Measurements from ENCODE around the gene POC1B. TPM values are rescaled to one million over a fixed set of nuclear protein-coding genes. Genes with fewer than 3 reads are reported as not detected.
A peak's percentile ranks its signal among the peaks of the same experiment; 100 is the strongest.

The POC1B gene
- total RNA-seq, 1 experiment from 2014 or later = 14.1 TPM

DNA sequence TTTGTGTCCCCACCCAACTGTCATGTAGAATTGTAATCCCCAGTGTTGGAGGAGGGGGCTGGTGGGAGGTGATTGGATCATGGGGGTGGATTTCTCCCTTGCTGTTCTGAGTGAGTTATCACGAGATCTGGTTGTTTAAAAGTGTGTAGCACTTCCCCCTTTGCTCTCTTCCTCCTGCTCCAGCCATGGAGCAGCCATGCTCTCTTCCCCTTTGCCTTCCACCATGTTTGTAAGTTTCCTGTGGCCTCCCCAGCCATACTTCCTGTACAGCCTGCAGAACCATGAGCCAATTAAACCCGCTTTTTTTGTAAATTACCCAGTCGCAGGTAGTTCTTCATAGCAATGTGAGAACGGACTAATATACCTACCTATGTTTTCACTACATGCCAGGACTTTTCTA, 2.6 kb upstream of the POC1B start:
- Mint-ChIP-seq H3K27me3 (ENCODE audit: insufficient read depth, unreplicated experiment) (no peaks in the 10 kb centered on the region), H3K4me3 (ENCODE audit: unreplicated experiment) (no peak overlapping the region), H3K4me1 (ENCODE audit: low read depth, unreplicated experiment) (peaks cover 4% of the 10 kb centered on the region), H3K9me3 (ENCODE audit: unreplicated experiment) (no peaks in the 10 kb centered on the region), H3K36me3 (ENCODE audit: insufficient read depth, unreplicated experiment) (peaks cover 10% of the 10 kb centered on the region), H3K27ac (ENCODE audit: unreplicated experiment) (no peak overlapping the region)
- ChIA-PET POLR2A (no interaction called here), CTCF (no interaction called here)
- intact Hi-C loops (cut with micrococcal nuclease; ENCODE audit: unreplicated experiment) = loop anchor here (5.0 to 10.0 kb wide), 2 partner anchors 36 to 1384 kb away; partner anchors contain the start of genes CEP290 and TMTC3
- BruUV-seq (replicated peaks) = no TSS peak
- no peak overlapping the region for H3K4me3 ChIP-seq (ENCODE audit: low read depth, low read length)
- H3K36me3 ChIP-seq (ENCODE audit: control insufficient read depth, insufficient read depth, low read length) = no peaks in the 10 kb centered on the region
- H3K27me3 ChIP-seq (replicated peaks; ENCODE audit: control insufficient read depth, insufficient read depth, low read length) = no peaks in the 10 kb centered on the region
- no peak for DNase-seq
- no peaks in the 10 kb centered on the region for H3K9me3 ChIP-seq
- peaks cover 8% of the 10 kb centered on the region; the same call in 1 of the 2 replicates for H3K4me1 ChIP-seq
- TF ChIP-seq CTCF (IDR thresholded peaks at IDR 0.05; ENCODE audit: insufficient read depth in 1 of 2, low read depth in 1 of 2, low read length in 1 of 2, severe bottlenecking in 1 of 2, unreplicated experiment in 1 of 2) = no peak

GRCh38 chr12:89525305-89525823, 483 bp downstream of the POC1B start:
- POLR2A ChIA-PET = no interaction called here
- Mint-ChIP-seq H3K27ac (ENCODE audit: unreplicated experiment) (peak overlapping the region; percentile 96), H3K4me1 (ENCODE audit: low read depth, unreplicated experiment) (peaks cover 4% of the 10 kb centered on the region), H3K9me3 (ENCODE audit: unreplicated experiment) (no peaks in the 10 kb centered on the region), H3K36me3 (ENCODE audit: insufficient read depth, unreplicated experiment) (peaks cover 27% of the 10 kb centered on the region), H3K4me3 (ENCODE audit: unreplicated experiment) (peak overlapping the region; percentile 99), H3K27me3 (ENCODE audit: insufficient read depth, unreplicated experiment) (no peaks in the 10 kb centered on the region)
- CTCF ChIA-PET = no interaction called here
- intact Hi-C loops (cut with micrococcal nuclease; ENCODE audit: unreplicated experiment) = loop anchor here (5.0 to 10.0 kb wide), 2 partner anchors 33 to 1381 kb away; partner anchors contain the start of genes CEP290 and TMTC3
- DNase-seq = peak; percentile 46 to 63
- BruUV-seq (replicated peaks) = no TSS peak
- no peaks in the 10 kb centered on the region; the same call in 1 of the 2 replicates for H3K36me3 ChIP-seq (ENCODE audit: control insufficient read depth, insufficient read depth, low read length)
- H3K4me3 ChIP-seq (ENCODE audit: low read depth, low read length) = peak overlapping the region; percentile 54
- peaks cover 19% of the 10 kb centered on the region; the same call in 1 of the 2 replicates for H3K4me1 ChIP-seq
- H3K9me3 ChIP-seq = no peaks in the 10 kb centered on the region
- no peak for TF ChIP-seq CTCF (IDR thresholded peaks at IDR 0.05; ENCODE audit: insufficient read depth in 1 of 2, low read depth in 1 of 2, low read length in 1 of 2, severe bottlenecking in 1 of 2, unreplicated experiment in 1 of 2)
- H3K27me3 ChIP-seq (replicated peaks; ENCODE audit: control insufficient read depth, insufficient read depth, low read length) = no peaks in the 10 kb centered on the region

- Histone ChIP-seq H3K4me1 (peaks cover 19% of the 10 kb centered on the region; the same call in 1 of the 2 replicates), H3K27me3 (replicated peaks; ENCODE audit: control insufficient read depth, insufficient read depth, low read length) (no peaks in the 10 kb centered on the region), H3K36me3 (ENCODE audit: control insufficient read depth, insufficient read depth, low read length) (no peaks in the 10 kb centered on the region; the same call in 1 of the 2 replicates), H3K4me3 (ENCODE audit: low read depth, low read length) (peak within 1 kb of the TSS; percentile 54), H3K9me3 (no peaks in the 10 kb centered on the region)
- peak; percentile 75 to 81 for TF ChIP-seq CTCF (IDR thresholded peaks at IDR 0.05; ENCODE audit: insufficient read depth in 1 of 2, low read depth in 1 of 2, low read length in 1 of 2, severe bottlenecking in 1 of 2, unreplicated experiment in 1 of 2)
- peak; percentile 90 to 91 for DNase-seq
- Mint-ChIP-seq H3K27ac (ENCODE audit: unreplicated experiment) (peak within 1 kb of the TSS; percentile 96), H3K4me3 (ENCODE audit: unreplicated experiment) (peak within 1 kb of the TSS; percentile 99), H3K4me1 (ENCODE audit: low read depth, unreplicated experiment) (peaks cover 4% of the 10 kb centered on the region), H3K27me3 (ENCODE audit: insufficient read depth, unreplicated experiment) (no peaks in the 10 kb centered on the region), H3K9me3 (ENCODE audit: unreplicated experiment) (no peaks in the 10 kb centered on the region), H3K36me3 (ENCODE audit: insufficient read depth, unreplicated experiment) (peaks cover 27% of the 10 kb centered on the region)
- ChIA-PET POLR2A (no interaction called here), CTCF (interaction anchor here (0.9 kb wide), 1 partner anchor 507 kb away, joined by 3 read pairs; no protein-coding TSS in a partner anchor)
- intact Hi-C loops (cut with micrococcal nuclease; ENCODE audit: unreplicated experiment) = loop anchor here (1.0 to 10.0 kb wide), 6 partner anchors 17 to 1380 kb away; partner anchors contain the start of genes CEP290, DUSP6 and TMTC3
- TSS peak; percentile 17 for BruUV-seq (replicated peaks)
Measured at GRCh38 chr12:89524541-89525304, 1.1 kb downstream of the POC1B start, which contains the start of gene GALNT4. Gene GALNT4, minus strand, starts transcription at chr12:89524796. Its CDS starts 247 bp downstream, at chr12:89524549.

All from Caco-2 (cell line).